B cell (primary cell): ENCODE results near the gene BIRC5. TPM values are rescaled to one million over a fixed set of nuclear protein-coding genes. Genes with fewer than 3 reads are reported as not detected.
A peak's percentile ranks its signal among the peaks of the same experiment; 100 is the strongest.

Experiments
- ATAC-seq: fragments of 200-7000 bp; cut with Tn5 transposase; one replicate; pipeline ENCODE4 v1.10.0; 2021; ENCODE audit warnings: low read depth, mild to moderate bottlenecking, moderate number of reproducible peaks, moderate library complexity
- CTCF ChIA-PET: fragments of 350-600 bp; sonication (Branson Sonifier 250); formaldehyde crosslinking; loops from one replicate; lab custom pipeline; 2021; ENCODE audit warnings: antibody characterized with exemption, inconsistent platforms; lab: Charles Lee
- POLR2A ChIA-PET: fragments of 350-600 bp; sonication (Branson Sonifier 250); formaldehyde crosslinking; loops from one replicate; lab custom pipeline; 2021; ENCODE audit warnings: antibody characterized with exemption; lab: Charles Lee
- DNase-seq: peaks from one replicate; pipeline ENCODE4 v3.0.0; 2013
- H2AFZ ChIP-seq: 2 replicates; pipeline ENCODE4 v1.6.1; 2012; ENCODE audit warnings: mild to moderate bottlenecking, low read depth, low read length; ENCODE audit not compliant: insufficient read depth, poor library complexity, severe bottlenecking
- H3K27ac ChIP-seq, 2 donors: 1 replicate in 1 of 2; 2 replicates in 1 of 2; pipeline ENCODE4 v1.5.1; 2012 to 2013; ENCODE audit warnings: low read length in 2 of 2, mild to moderate bottlenecking in 2 of 2, moderate library complexity in 1 of 2
- H3K27me3 ChIP-seq, 4 experiments: fragments of 200-600 bp in 1 of 4; sonication (generic) in 1 of 4; replicated peaks in 1 of 4; 1 replicate in 2 of 4; 2 replicates in 2 of 4; pipeline versions ENCODE4 v1.6.1 to v1.7.0; 2013 to 2016; ENCODE audit warnings: low read length in 3 of 4, mild to moderate bottlenecking in 2 of 4, mixed read lengths in 1 of 4, moderate library complexity in 1 of 4; ENCODE audit not compliant: insufficient read depth in 4 of 4, control insufficient read depth in 3 of 4; ENCODE audit errors: control extremely low read depth in 1 of 4
- H3K36me3 ChIP-seq, 2 experiments: replicated peaks in 1 of 2; 1 replicate in 1 of 2; 2 replicates in 1 of 2; pipeline versions ENCODE4 v1.6.1 to v1.7.1; 2013; ENCODE audit warnings: low read length in 1 of 2; ENCODE audit not compliant: insufficient read depth in 2 of 2, control insufficient read depth in 1 of 2; ENCODE audit errors: control extremely low read depth in 1 of 2, extremely low read depth in 1 of 2
- H3K4me1 ChIP-seq, 2 donors: fragments of 200-600 bp in 1 of 2; sonication (generic) in 1 of 2; 1 replicate in 1 of 2; 2 replicates in 1 of 2; pipeline versions ENCODE4 v1.5.1 to v1.6.1; 2013 to 2017; ENCODE audit warnings: low read length in 2 of 2; ENCODE audit not compliant: control insufficient read depth in 2 of 2, insufficient read depth in 2 of 2
- H3K4me2 ChIP-seq: replicated peaks from 2 replicates; pipeline ENCODE3; 2012; ENCODE audit warnings: mild to moderate bottlenecking, low read depth, low read length; ENCODE audit not compliant: poor library complexity, severe bottlenecking
- H3K4me3 ChIP-seq, 5 experiments: fragments of 200-600 bp in 1 of 5; sonication (generic) in 1 of 5; 1 replicate in 3 of 5; 2 replicates in 2 of 5; pipeline versions ENCODE4 v1.5.1 to v1.7.0; 2011 to 2016; ENCODE audit warnings: low read length in 4 of 5, mild to moderate bottlenecking in 4 of 5, low read depth in 2 of 5, control low read depth in 1 of 5, moderate library complexity in 1 of 5; ENCODE audit not compliant: insufficient read depth in 1 of 5; ENCODE audit errors: control extremely low read depth in 1 of 5, extremely low read depth in 1 of 5
- H3K79me2 ChIP-seq: fragments of 200-600 bp; sonication (generic); one replicate; pipeline ENCODE4 v1.6.0; 2016; ENCODE audit warnings: low read length; ENCODE audit not compliant: control insufficient read depth, insufficient read depth
- H3K9ac ChIP-seq: fragments of 200-600 bp; sonication (generic); 2 replicates; pipeline ENCODE4 v1.6.1; 2017; ENCODE audit warnings: mild to moderate bottlenecking, low read length, moderate library complexity
- H3K9me3 ChIP-seq, 3 donors: one replicate each; pipeline versions ENCODE4 v1.6.1 to v1.7.1; 2013; ENCODE audit warnings: low read length in 2 of 3; ENCODE audit not compliant: control insufficient read depth in 2 of 3, insufficient read depth in 1 of 3; ENCODE audit errors: control extremely low read depth in 1 of 3
- H4K20me1 ChIP-seq: 2 replicates; pipeline ENCODE4 v1.6.0; 2012; ENCODE audit warnings: mild to moderate bottlenecking, low read length; ENCODE audit not compliant: insufficient read depth, control insufficient read depth, poor library complexity, severe bottlenecking
- H3K27ac Mint-ChIP-seq: one replicate; pipeline ENCODE4 v1.8.0; 2021; ENCODE audit warnings: mixed read lengths
- H3K27me3 Mint-ChIP-seq: one replicate; pipeline ENCODE4 v1.8.0; 2021; ENCODE audit warnings: mixed read lengths
- H3K4me1 Mint-ChIP-seq: one replicate; pipeline ENCODE4 v1.8.0; 2021; ENCODE audit warnings: mixed read lengths
- H3K4me3 Mint-ChIP-seq: one replicate; pipeline ENCODE4 v1.8.0; 2021; ENCODE audit warnings: mixed read lengths
- H3K9me3 Mint-ChIP-seq: one replicate; pipeline ENCODE4 v1.8.0; 2022; ENCODE audit warnings: mixed read lengths; ENCODE audit not compliant: insufficient read depth
- CTCF ChIP-seq: fragments of 200-600 bp; IDR thresholded peaks from one replicate; pipeline ENCODE4 v1.8.0; 2022; ENCODE audit warnings: antibody characterized with exemption, mild to moderate bottlenecking
- EZH2 ChIP-seq: IDR thresholded peaks from 2 replicates; pipeline ENCODE4 v1.6.1; 2012; ENCODE audit warnings: borderline replicate concordance, low read depth, mild to moderate bottlenecking, moderate library complexity, low read length; ENCODE audit not compliant: insufficient read depth, poor library complexity, severe bottlenecking
- WGBS: methylation state at CpG from one replicate; pipeline ENCODE4 v1.1.5; 2013; ENCODE audit warnings: missing lambda C conversion rate; ENCODE audit not compliant: insufficient coverage; 5-methylcytosine and 5-hydroxymethylcytosine counted together
- intact Hi-C: fragments of 100-400 bp; cut with micrococcal nuclease; formaldehyde crosslinking; loops from one replicate; pipeline ENCODE4 v1.10.0; 2022
- polyA plus RNA-seq: library from polyadenylated mRNA; depleted of rRNA; stranded (reverse); fragments of >200 nt; gene quantifications from 2 replicates; pipeline ENCODE4 v1.2.3, GENCODE V29; 2012
- total RNA-seq, 2 donors: library from RNA; stranded (reverse); fragments of 120-200 nt in 1 of 2; gene quantifications; 1 replicate in 1 of 2; 2 replicates in 1 of 2; pipeline versions ENCODE4 v1.2.3 to v1.2.4, GENCODE V29; 2013 to 2022

Gene BIRC5
- total and polyA plus RNA-seq, 2 donors (not counting 1 experiment from before 2014, with no cell fraction given), result 0.33 to 0.84 TPM

DNA sequence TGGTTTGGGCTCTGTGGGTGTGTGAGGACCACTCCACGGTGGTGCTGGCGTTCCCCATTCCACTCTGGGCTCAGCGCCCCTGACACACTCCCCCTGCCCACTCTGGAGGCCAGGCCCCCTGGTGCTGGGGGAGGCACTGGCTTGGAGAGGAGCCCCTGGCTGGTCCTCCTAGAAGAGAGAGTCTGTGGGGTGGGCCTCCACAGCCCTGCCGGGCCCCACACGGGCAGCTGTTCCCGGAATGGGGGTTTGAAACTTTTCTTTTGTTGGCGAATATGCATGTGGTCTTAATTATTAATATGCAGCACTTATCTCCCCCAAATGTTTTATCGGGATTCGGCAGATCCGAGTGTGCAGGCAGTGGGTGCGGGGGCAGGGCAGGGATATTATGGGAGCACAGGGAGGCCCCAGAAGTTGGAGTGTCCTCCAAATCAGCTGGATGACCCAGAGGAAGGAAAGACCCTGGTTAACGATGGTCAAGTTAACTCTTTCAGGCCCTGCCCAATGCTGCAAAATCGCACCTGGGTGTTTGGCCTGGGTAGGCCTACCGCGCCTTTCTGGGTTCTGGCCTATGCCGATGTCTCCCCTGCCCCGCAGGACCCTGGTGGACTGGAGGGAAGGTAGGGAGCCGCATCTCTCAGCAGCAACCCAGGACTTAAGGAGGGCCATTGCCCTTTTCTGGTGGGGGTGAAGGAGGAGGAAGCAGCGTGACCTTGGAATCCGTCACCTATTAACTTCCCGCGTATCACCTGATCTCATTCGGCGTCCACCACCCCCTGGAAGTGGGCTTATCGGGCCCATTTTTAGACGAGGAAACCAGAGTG, 53.4 kb downstream of the BIRC5 start:
- no peak overlapping the region for H3K4me3 Mint-ChIP-seq
- TF ChIP-seq EZH2 (no peak), CTCF (no peak)
- no peak overlapping the region for H2AFZ ChIP-seq

More for the DNA sequence above, 53.4 kb downstream of the BIRC5 start:
- H3K9ac ChIP-seq, result no peak overlapping the region
- H3K4me2 ChIP-seq, result no peak overlapping the region
- H3K27ac ChIP-seq, result no peak overlapping the region
- Mint-ChIP-seq H3K9me3 (no peaks in the 10 kb centered on the region), H3K27me3 (peaks cover 10% of the 10 kb centered on the region), H3K27ac (peak overlapping the region; percentile 15), H3K4me1 (peaks cover 18% of the 10 kb centered on the region)
- H3K36me3 ChIP-seq, result no peaks in the 10 kb centered on the region
- H3K4me1 ChIP-seq, result peaks cover 10 to 19% of the 10 kb centered on the region in 2 donors
- WGBS, result 91% methylated on average over 18 of the region's 26 CpGs
- no peaks in the 10 kb centered on the region for H4K20me1 ChIP-seq
- peaks cover 0 to 17% (median 6%) of the 10 kb centered on the region in 4 experiments for H3K27me3 ChIP-seq
- no peaks in the 10 kb centered on the region for H3K79me2 ChIP-seq
- DNase-seq (no peak), ATAC-seq (no peak)
- POLR2A ChIA-PET, result interaction anchor here (1.1 kb wide), 1 partner anchor 10 kb away, joined by 4 read pairs; no protein-coding TSS in a partner anchor
- intact Hi-C loops, result no loop called here
- CTCF ChIA-PET, result interaction anchor here (1.6 kb wide), 1 partner anchor 9 kb away, joined by 4 read pairs; no protein-coding TSS in a partner anchor
- no peak overlapping the region for H3K4me3 ChIP-seq
- no peaks in the 10 kb centered on the region for H3K9me3 ChIP-seq
